CD4-positive, CD25-positive, alpha-beta regulatory T cell (primary cell): ENCODE data around the gene ZNF407. TPM values are rescaled to one million over a fixed set of nuclear protein-coding genes. Genes with fewer than 3 reads are reported as not detected.

Experiments
- ATAC-seq, 2 donors: fragments of 150-1000 bp; cut with Tn5 transposase; one replicate each; pipeline ENCODE4 v1.10.0; 2021; ENCODE audit warnings: low read depth in 2 of 2, moderate number of reproducible peaks in 2 of 2, moderate library complexity in 1 of 2
- DNase-seq, 3 donors: peaks; one replicate each; pipeline versions ENCODE4 v3.0.0 to v3.0.0-alpha.2; 2012 to 2022; ENCODE audit warnings: mixed read lengths in 1 of 3
- H3K27ac ChIP-seq: one replicate; pipeline ENCODE4 v1.7.0; 2013; ENCODE audit warnings: mild to moderate bottlenecking, low read length; ENCODE audit not compliant: insufficient read depth, poor library complexity, severe bottlenecking
- H3K27me3 ChIP-seq: one replicate; pipeline ENCODE4 v1.7.0; 2013; ENCODE audit warnings: low read length; ENCODE audit not compliant: control insufficient read depth, insufficient read depth
- H3K36me3 ChIP-seq: one replicate; pipeline ENCODE4 v1.7.0; 2013; ENCODE audit warnings: mild to moderate bottlenecking, low read length, moderate library complexity; ENCODE audit not compliant: control insufficient read depth, insufficient read depth
- H3K4me1 ChIP-seq: 2 replicates; pipeline ENCODE4 v1.7.0; 2013; ENCODE audit warnings: mild to moderate bottlenecking, low read length; ENCODE audit not compliant: insufficient read depth, control insufficient read depth, poor library complexity, severe bottlenecking
- H3K4me3 ChIP-seq: one replicate; pipeline ENCODE4 v1.7.0; 2013; ENCODE audit warnings: low read depth, mild to moderate bottlenecking, low read length, moderate library complexity
- H3K9me3 ChIP-seq, 2 experiments: 1 replicate in 1 of 2; 2 replicates in 1 of 2; pipeline ENCODE4 v1.7.0; 2013; ENCODE audit warnings: low read length in 2 of 2, mild to moderate bottlenecking in 1 of 2, moderate library complexity in 1 of 2; ENCODE audit not compliant: control insufficient read depth in 2 of 2
- H3K27ac Mint-ChIP-seq, 3 donors: one replicate each; pipeline ENCODE4 v1.8.0; 2020 to 2022; ENCODE audit warnings: mild to moderate bottlenecking in 3 of 3, mixed read lengths in 3 of 3, moderate library complexity in 2 of 3
- H3K27me3 Mint-ChIP-seq: one replicate; pipeline ENCODE4 v1.8.0; 2022; ENCODE audit warnings: mild to moderate bottlenecking, mixed read lengths
- H3K36me3 Mint-ChIP-seq: one replicate; pipeline ENCODE4 v1.8.0; 2020; ENCODE audit warnings: mixed read lengths
- H3K4me1 Mint-ChIP-seq, 4 donors: one replicate each; pipeline ENCODE4 v1.8.0; 2020 to 2022; ENCODE audit warnings: mixed read lengths in 4 of 4, mild to moderate bottlenecking in 1 of 4
- H3K4me3 Mint-ChIP-seq, 4 donors: one replicate each; pipeline ENCODE4 v1.8.0; 2020 to 2022; ENCODE audit warnings: mild to moderate bottlenecking in 4 of 4, mixed read lengths in 4 of 4, moderate library complexity in 3 of 4
- H3K9me3 Mint-ChIP-seq, 7 donors: one replicate each; pipeline ENCODE4 v1.8.0; 2020 to 2022; ENCODE audit warnings: mixed read lengths in 7 of 7, mild to moderate bottlenecking in 3 of 7, moderate library complexity in 2 of 7
- polyA plus RNA-seq, 4 donors: library from polyadenylated mRNA; unstranded; fragments of 300-500 nt; fragmentation: Illumina TruSeq; gene quantifications; one replicate each; pipeline ENCODE4 v1.2.3, GENCODE V29; 2021
- total RNA-seq: library from RNA; stranded (reverse); gene quantifications from one replicate; pipeline ENCODE4 v1.2.3, GENCODE V29; 2022

Gene ZNF407
- total and polyA plus RNA-seq, 5 donors from 2014 or later, result 2.0 to 34.0 (median 3.8) TPM

DNA sequence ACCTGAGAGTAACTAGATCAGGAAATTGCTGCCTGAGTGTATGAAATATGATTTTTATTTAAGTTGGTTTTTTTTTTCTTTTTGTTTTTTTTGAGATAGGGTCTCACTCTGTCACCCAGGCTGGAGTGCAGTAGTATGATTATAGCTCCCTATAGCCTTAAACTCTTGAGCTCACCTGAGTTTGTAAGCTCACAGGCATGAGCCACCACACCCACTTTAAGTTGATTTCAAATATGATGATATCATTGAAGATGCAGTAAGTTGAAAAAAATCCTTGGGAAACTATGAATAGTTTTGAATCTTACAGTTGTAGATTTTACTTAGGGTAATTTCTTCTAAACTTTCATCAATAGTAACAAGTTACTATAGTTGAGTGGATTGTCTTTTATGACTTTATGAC lies 234.7 kb downstream of the ZNF407 start:
- Mint-ChIP-seq H3K27me3 (no peaks in the 10 kb centered on the region), H3K36me3 (peaks cover 6% of the 10 kb centered on the region), H3K4me3 (no peak overlapping the region), H3K4me1 (peaks cover 0 to 8% (median 3%) of the 10 kb centered on the region in 4 donors), H3K27ac (no peak overlapping the region), H3K9me3 (no peaks in the 10 kb centered on the region)
- H3K9me3 ChIP-seq, result no peaks in the 10 kb centered on the region
- ATAC-seq (no peak), DNase-seq (no peak)
- no peaks in the 10 kb centered on the region for H3K4me1 ChIP-seq
- H3K36me3 ChIP-seq, result no peaks in the 10 kb centered on the region
- H3K27me3 ChIP-seq, result no peaks in the 10 kb centered on the region
- H3K27ac ChIP-seq, result no peak overlapping the region
- H3K4me3 ChIP-seq, result no peak overlapping the region

DNA sequence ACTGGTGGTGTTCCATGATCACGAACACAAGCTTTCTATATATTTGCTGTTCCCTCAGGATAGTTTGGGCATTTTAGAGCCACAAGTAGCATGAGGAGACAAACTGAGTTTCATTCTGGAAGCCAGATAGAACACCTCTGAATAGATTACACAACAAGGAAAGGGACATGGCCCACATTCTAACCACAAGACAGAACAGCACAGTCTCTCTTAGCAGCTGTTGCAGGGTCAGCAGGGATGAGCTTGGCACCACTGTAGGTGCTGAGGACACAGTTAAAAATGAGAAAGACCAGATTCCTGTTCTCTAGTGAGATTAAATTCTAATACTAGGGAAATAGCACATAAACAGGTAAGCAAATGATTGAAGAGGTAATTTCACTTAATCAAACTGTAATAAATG lies 235.3 kb downstream of the ZNF407 start:
- Mint-ChIP-seq H3K4me3 (no peak overlapping the region), H3K27ac (no peak overlapping the region), H3K9me3 (no peaks in the 10 kb centered on the region), H3K36me3 (peaks cover 9% of the 10 kb centered on the region), H3K27me3 (no peaks in the 10 kb centered on the region), H3K4me1 (peaks cover 0 to 8% (median 4%) of the 10 kb centered on the region in 4 donors)
- Histone ChIP-seq H3K4me1 (no peaks in the 10 kb centered on the region), H3K9me3 (no peaks in the 10 kb centered on the region), H3K27me3 (no peaks in the 10 kb centered on the region), H3K27ac (no peak overlapping the region), H3K36me3 (no peaks in the 10 kb centered on the region), H3K4me3 (no peak overlapping the region)
- ATAC-seq (no peak), DNase-seq (no peak)

DNA sequence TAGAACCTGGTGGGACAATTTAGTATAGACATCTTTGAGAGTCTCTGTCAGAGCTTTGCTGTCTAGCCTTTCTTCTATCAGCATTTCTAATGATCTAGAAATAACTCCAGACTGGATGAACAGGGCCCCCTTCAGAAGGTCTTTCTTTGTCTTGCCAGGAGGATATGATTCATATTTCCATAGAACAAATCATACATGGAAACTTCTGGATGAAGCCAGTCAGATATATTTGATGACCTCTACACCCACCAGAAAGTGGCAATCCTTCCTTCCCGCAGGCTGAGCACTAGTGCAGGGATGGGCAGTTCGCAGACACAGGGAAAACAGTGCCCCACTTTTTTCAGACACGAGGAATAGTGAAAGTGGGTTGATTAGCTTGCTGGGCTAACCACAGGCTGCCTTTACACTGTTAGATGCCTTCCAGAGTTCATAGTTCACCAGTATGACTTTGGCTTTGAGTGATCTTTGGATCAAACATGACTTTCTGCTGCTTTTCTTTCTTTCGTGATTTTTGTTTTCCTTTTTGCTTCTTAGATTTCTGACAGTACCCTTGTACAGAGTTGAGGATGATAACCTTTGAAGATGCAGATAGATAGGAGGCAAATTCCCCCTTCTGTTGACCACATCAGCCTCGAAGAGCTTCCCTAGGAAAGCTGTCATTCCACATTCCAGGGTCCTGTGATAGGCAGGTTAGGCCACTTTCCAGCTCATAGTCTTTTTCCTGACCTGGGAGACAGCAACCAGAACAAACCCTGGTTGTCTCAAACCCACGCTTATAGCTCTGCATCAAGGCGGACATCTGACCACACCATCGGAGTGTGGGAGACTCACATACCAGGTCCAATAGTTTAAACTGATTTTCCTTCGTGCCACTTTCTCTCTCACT lies 237.0 kb downstream of the ZNF407 start:
- no peaks in the 10 kb centered on the region for H3K36me3 ChIP-seq
- peak overlapping the region in 1 of 3 donors; percentile 12 for H3K27ac Mint-ChIP-seq
- no peak for DNase-seq
- no peak for ATAC-seq
- H3K9me3 Mint-ChIP-seq, result no peaks in the 10 kb centered on the region
- no peak overlapping the region for H3K4me3 ChIP-seq
- H3K4me3 Mint-ChIP-seq, result no peak overlapping the region
- no peaks in the 10 kb centered on the region for H3K9me3 ChIP-seq
- H3K4me1 ChIP-seq, result no peaks in the 10 kb centered on the region
- no peaks in the 10 kb centered on the region for H3K27me3 ChIP-seq
- no peak overlapping the region for H3K27ac ChIP-seq
- H3K36me3 Mint-ChIP-seq, result peaks cover 13% of the 10 kb centered on the region
- peaks cover 5 to 14% (median 12%) of the 10 kb centered on the region in 4 donors for H3K4me1 Mint-ChIP-seq
- H3K27me3 Mint-ChIP-seq, result no peaks in the 10 kb centered on the region

DNA sequence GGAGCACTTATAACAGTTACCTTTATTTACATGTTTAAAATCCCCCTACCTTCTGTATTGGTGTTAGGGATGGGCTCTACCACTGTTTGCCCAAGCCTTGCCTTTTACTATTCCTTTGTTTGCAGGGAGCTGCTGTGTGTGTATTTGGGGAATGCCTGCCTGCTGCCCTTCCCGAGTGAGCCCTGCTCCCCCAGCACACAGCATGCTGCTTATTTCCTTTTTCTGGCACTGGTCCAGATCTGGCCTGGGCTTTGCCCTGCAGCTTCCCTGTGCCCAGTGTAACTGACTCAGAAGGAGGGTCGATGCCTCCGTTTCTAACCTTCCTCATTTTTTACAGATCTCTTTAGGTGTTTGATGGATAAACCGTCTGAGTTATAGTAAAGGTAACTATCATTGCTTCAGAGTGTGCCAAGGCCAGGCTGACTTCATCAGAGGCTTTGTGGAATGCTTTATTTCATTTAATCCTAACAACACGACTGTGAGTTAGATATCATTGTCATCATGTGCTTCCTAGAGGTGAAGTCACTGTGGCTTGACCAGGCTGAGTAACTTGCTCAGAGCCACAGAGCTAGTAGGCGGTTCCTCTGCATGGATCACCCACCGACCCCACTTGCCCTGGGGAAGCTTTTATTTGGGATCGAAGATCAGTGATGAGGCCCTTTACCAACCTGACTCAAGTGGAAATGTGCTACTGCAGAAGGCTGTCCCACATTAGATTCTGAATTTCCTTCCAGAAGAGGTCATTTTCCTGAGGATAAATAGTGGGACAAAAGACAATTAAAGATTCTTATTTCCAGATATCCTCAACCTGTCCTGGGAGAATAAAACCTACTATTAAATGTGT lies 238.8 kb downstream of the ZNF407 start:
- peak overlapping the region in 1 of 3 donors; percentile 61 for H3K27ac Mint-ChIP-seq
- Histone ChIP-seq H3K27ac (no peak overlapping the region), H3K4me1 (no peaks in the 10 kb centered on the region), H3K36me3 (no peaks in the 10 kb centered on the region), H3K4me3 (no peak overlapping the region), H3K27me3 (no peaks in the 10 kb centered on the region), H3K9me3 (no peaks in the 10 kb centered on the region)
- H3K36me3 Mint-ChIP-seq, result peaks cover 23% of the 10 kb centered on the region
- DNase-seq (no peak), ATAC-seq (no peak)
- no peaks in the 10 kb centered on the region for H3K27me3 Mint-ChIP-seq
- H3K4me1 Mint-ChIP-seq, result peaks cover 18 to 28% (median 20%) of the 10 kb centered on the region in 4 donors
- H3K9me3 Mint-ChIP-seq, result no peaks in the 10 kb centered on the region
- no peak overlapping the region for H3K4me3 Mint-ChIP-seq

DNA sequence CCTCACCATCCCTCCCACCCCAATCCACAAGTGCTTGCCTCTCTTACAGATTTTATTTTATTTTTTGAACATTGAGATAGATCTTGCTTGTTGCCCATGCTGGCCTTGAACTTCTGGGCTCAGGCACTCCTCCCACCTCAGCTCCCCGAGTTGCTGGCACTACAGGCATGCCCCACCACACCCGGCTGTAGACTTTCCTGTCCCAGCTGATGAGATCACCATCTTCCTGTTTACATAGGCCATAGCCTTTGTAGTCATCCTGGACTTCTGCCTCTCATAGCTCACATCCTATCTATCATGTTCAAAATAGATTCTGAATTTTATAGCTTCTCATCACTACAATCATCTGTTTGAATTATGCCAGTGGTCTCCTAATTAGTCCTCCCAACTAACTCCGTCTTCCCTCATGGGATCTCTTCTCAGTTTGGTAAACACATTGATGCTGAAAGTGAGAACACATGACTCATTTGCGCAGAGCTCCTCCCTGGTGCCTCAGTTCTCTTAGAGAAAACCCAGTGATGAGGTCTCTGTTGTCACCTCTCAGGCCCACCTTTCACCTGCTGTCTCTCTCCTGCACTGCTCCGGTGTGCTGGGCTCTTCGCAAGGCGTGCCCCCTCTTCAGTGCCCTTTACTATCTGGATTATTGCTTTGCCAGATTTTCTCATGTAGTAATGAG lies 243.0 kb downstream of the ZNF407 start:
- ATAC-seq (no peak), DNase-seq (peak in 1 of 3 donors; percentile 42)
- Mint-ChIP-seq H3K4me3 (peak overlapping the region in 1 of 4 donors; percentile 18), H3K9me3 (no peaks in the 10 kb centered on the region), H3K4me1 (peaks cover 14 to 23% (median 19%) of the 10 kb centered on the region in 4 donors), H3K27me3 (no peaks in the 10 kb centered on the region), H3K27ac (peak overlapping the region; percentile 18 to 65 (median 27)), H3K36me3 (peaks cover 24% of the 10 kb centered on the region)
- H3K4me3 ChIP-seq, result no peak overlapping the region
- H3K9me3 ChIP-seq, result no peaks in the 10 kb centered on the region
- H3K27ac ChIP-seq, result no peak overlapping the region
- no peaks in the 10 kb centered on the region for H3K4me1 ChIP-seq
- H3K36me3 ChIP-seq, result no peaks in the 10 kb centered on the region
- no peaks in the 10 kb centered on the region for H3K27me3 ChIP-seq

DNA sequence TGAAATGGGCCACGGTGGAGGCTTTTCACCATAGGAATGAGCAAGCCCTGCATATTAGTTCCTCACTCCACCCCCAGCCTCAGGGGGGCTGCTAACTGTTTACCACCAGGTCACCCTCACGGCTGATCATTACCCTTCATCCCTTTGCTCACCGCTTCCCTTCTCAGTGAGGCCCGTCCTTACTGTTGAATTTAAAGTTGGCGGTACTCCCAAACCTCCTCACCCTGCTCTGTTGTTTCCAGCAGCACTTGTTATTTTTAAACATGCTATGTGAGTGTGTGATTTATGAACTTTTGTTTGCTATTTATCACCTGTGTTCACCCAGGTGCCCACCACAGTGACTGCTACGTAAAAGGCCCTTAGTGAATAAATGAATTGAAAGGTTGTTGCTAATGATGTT lies 243.6 kb downstream of the ZNF407 start:
- Mint-ChIP-seq H3K4me3 (no peak overlapping the region), H3K4me1 (peaks cover 14 to 23% (median 19%) of the 10 kb centered on the region in 4 donors), H3K36me3 (peaks cover 27% of the 10 kb centered on the region), H3K9me3 (no peaks in the 10 kb centered on the region), H3K27ac (peak overlapping the region in 1 of 3 donors; percentile 65), H3K27me3 (no peaks in the 10 kb centered on the region)
- ATAC-seq, result no peak
- no peaks in the 10 kb centered on the region for H3K27me3 ChIP-seq
- no peak for DNase-seq
- no peaks in the 10 kb centered on the region for H3K36me3 ChIP-seq
- no peak overlapping the region for H3K4me3 ChIP-seq
- H3K9me3 ChIP-seq, result no peaks in the 10 kb centered on the region
- H3K4me1 ChIP-seq, result no peaks in the 10 kb centered on the region
- no peak overlapping the region for H3K27ac ChIP-seq

DNA sequence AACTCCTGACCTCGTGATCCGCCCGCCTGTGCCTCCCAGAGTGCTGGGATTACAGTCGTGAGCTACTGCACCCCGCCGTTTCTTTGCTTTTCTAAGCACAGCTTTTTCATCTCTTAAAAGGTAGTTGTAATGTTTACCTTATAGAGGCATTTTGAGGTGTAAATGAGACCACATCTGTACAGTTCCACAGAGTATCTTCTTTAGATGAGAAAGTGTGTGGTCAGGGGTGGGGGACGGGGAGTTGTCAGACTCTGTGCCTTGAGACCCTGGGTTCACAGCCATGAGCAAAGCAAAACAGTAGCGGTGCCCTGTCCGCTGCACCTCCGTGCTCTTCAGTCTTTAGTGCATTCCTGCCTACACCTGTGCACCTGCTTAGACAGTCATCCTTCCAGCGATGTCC lies 251.6 kb downstream of the ZNF407 start:
- peaks cover 0 to 8% (median 1%) of the 10 kb centered on the region in 4 donors for H3K4me1 Mint-ChIP-seq
- H3K9me3 Mint-ChIP-seq, result no peaks in the 10 kb centered on the region
- DNase-seq, result no peak
- Histone ChIP-seq H3K27ac (no peak overlapping the region), H3K27me3 (no peaks in the 10 kb centered on the region), H3K36me3 (no peaks in the 10 kb centered on the region), H3K4me3 (no peak overlapping the region), H3K9me3 (no peaks in the 10 kb centered on the region), H3K4me1 (no peaks in the 10 kb centered on the region)
- no peaks in the 10 kb centered on the region for H3K27me3 Mint-ChIP-seq
- H3K36me3 Mint-ChIP-seq, result peaks cover 9% of the 10 kb centered on the region
- ATAC-seq, result no peak
- no peak overlapping the region for H3K4me3 Mint-ChIP-seq
- H3K27ac Mint-ChIP-seq, result no peak overlapping the region
